IPS-18c (cell line): ENCODE data around the gene HAS3.

ENCODE experiments used
- H3K4me3 ChIP-seq: 2 replicates; pipeline ENCODE4 v1.7.0; 2013; ENCODE audit warnings: low read depth, mild to moderate bottlenecking, low read length, moderate library complexity; ENCODE audit not compliant: insufficient read depth
- H3K9me3 ChIP-seq: one replicate; pipeline ENCODE4 v1.6.1; 2013; ENCODE audit warnings: mild to moderate bottlenecking, low read length, moderate library complexity; ENCODE audit not compliant: control insufficient read depth, insufficient read depth

The HAS3 gene

GRCh38 chr16:69085032-69085695 is 20.3 kb upstream of the HAS3 start:
- Histone ChIP-seq H3K4me3 (no peak overlapping the region), H3K9me3 (no peaks in the 10 kb centered on the region)

GRCh38 chr16:69087161-69087581 is 18.3 kb upstream of the HAS3 start:
- Histone ChIP-seq H3K4me3 (no peak overlapping the region), H3K9me3 (no peaks in the 10 kb centered on the region)

- Histone ChIP-seq H3K9me3 (no peaks in the 10 kb centered on the region), H3K4me3 (no peak overlapping the region)
Measured at GRCh38 chr16:69088684-69089083, 16.8 kb upstream of the HAS3 start.

GRCh38 chr16:69089091-69089910 is 16.2 kb upstream of the HAS3 start:
- no peak overlapping the region for H3K4me3 ChIP-seq
- H3K9me3 ChIP-seq: no peaks in the 10 kb centered on the region

- Histone ChIP-seq H3K9me3 (no peaks in the 10 kb centered on the region), H3K4me3 (no peak overlapping the region)
Measured at GRCh38 chr16:69093974-69094373, 11.5 kb upstream of the HAS3 start.

GRCh38 chr16:69094501-69094900 is 11.0 kb upstream of the HAS3 start:
- H3K9me3 ChIP-seq: no peaks in the 10 kb centered on the region
- no peak overlapping the region for H3K4me3 ChIP-seq

- no peaks in the 10 kb centered on the region for H3K9me3 ChIP-seq
- H3K4me3 ChIP-seq: no peak overlapping the region
Measured at GRCh38 chr16:69095193-69095592, 10.3 kb upstream of the HAS3 start.

GRCh38 chr16:69100071-69100691 is 5.3 kb upstream of the HAS3 start:
- Histone ChIP-seq H3K4me3 (no peak overlapping the region; the same call in 1 of the 2 replicates), H3K9me3 (no peaks in the 10 kb centered on the region)

GRCh38 chr16:69106491-69107315 is 1.2 kb downstream of the HAS3 start:
- H3K9me3 ChIP-seq: no peaks in the 10 kb centered on the region
- peak overlapping the region; percentile 80 for H3K4me3 ChIP-seq

- Histone ChIP-seq H3K9me3 (no peaks in the 10 kb centered on the region), H3K4me3 (peak overlapping the region; percentile 80)
Measured at GRCh38 chr16:69107316-69107962, 2.0 kb downstream of the HAS3 start.

- H3K9me3 ChIP-seq: no peaks in the 10 kb centered on the region
Measured at GRCh38 chr16:69108064-69108904, 2.8 kb downstream of the HAS3 start.

GRCh38 chr16:69108905-69109252 is 3.4 kb downstream of the HAS3 start:
- Histone ChIP-seq H3K9me3 (no peaks in the 10 kb centered on the region), H3K4me3 (peak overlapping the region; percentile 80; the same call in 1 of the 2 replicates)

More at GRCh38 chr16:69108064-69108904, 2.8 kb downstream of the HAS3 start:
- peak overlapping the region; percentile 80 for H3K4me3 ChIP-seq

GRCh38 chr16:69109486-69110270 is 4.2 kb downstream of the HAS3 start:
- Histone ChIP-seq H3K4me3 (no peak overlapping the region), H3K9me3 (no peaks in the 10 kb centered on the region)

GRCh38 chr16:69110406-69110805 is 5.0 kb downstream of the HAS3 start:
- Histone ChIP-seq H3K4me3 (no peak overlapping the region), H3K9me3 (no peaks in the 10 kb centered on the region)

GRCh38 chr16:69111216-69111875 is 5.9 kb downstream of the HAS3 start:
- H3K4me3 ChIP-seq: no peak overlapping the region
- no peaks in the 10 kb centered on the region for H3K9me3 ChIP-seq
